Calu3 (cell line): Measurements from ENCODE around the gene CALN1. TPM values are rescaled to one million over a fixed set of nuclear protein-coding genes. Genes with fewer than 3 reads are reported as not detected.

Experiments
- BruUV-seq: library from RNA; stranded (reverse); fragments of 400-500 nt; replicated peaks from 2 replicates; lab custom pipeline; 2021; lab: Mats Ljungman, UMichigan
- CTCF ChIA-PET: fragments of 300-600 bp; sonication (Branson Sonifier 250); formaldehyde crosslinking; loops from one replicate; lab custom pipeline; 2022; ENCODE audit warnings: antibody characterized with exemption; lab: Charles Lee
- DNase-seq: peaks from one replicate; pipeline ENCODE4 v3.0.0; 2022
- H3K27ac Mint-ChIP-seq: one replicate; pipeline ENCODE4 v1.8.0; 2022; ENCODE audit warnings: mixed read lengths; ENCODE audit not compliant: unreplicated experiment
- H3K27me3 Mint-ChIP-seq: one replicate; pipeline ENCODE4 v1.8.0; 2022; ENCODE audit warnings: mixed read lengths; ENCODE audit not compliant: unreplicated experiment
- H3K36me3 Mint-ChIP-seq: one replicate; pipeline ENCODE4 v1.8.0; 2022; ENCODE audit warnings: mild to moderate bottlenecking, moderate library complexity, mixed read lengths; ENCODE audit not compliant: insufficient read depth, unreplicated experiment
- H3K4me1 Mint-ChIP-seq: one replicate; pipeline ENCODE4 v1.8.0; 2022; ENCODE audit warnings: mild to moderate bottlenecking, low read depth, mixed read lengths; ENCODE audit not compliant: unreplicated experiment
- H3K4me3 Mint-ChIP-seq: one replicate; pipeline ENCODE4 v1.8.0; 2022; ENCODE audit warnings: mild to moderate bottlenecking, low read depth, moderate library complexity, mixed read lengths; ENCODE audit not compliant: unreplicated experiment
- H3K9me3 Mint-ChIP-seq: one replicate; pipeline ENCODE4 v1.8.0; 2022; ENCODE audit warnings: low read depth, mixed read lengths; ENCODE audit not compliant: unreplicated experiment
- intact Hi-C: fragments of 100-400 bp; cut with micrococcal nuclease; formaldehyde crosslinking; loops from one replicate; pipeline ENCODE4 v1.10.0; 2022; ENCODE audit not compliant: unreplicated experiment
- total RNA-seq: library from RNA; stranded (reverse); gene quantifications from 2 replicates; pipeline ENCODE4 v1.2.3, GENCODE V29; 2022
- TF ChIP-seq, protein P1 (sequence below): fragments of 200-600 bp; IDR thresholded peaks from one replicate; pipeline ENCODE4 v1.8.0; 2022; ENCODE audit warnings: antibody characterized with exemption; ENCODE audit not compliant: unreplicated experiment

The CALN1 gene
- total RNA-seq, 1 experiment from 2014 or later: not detected

DNA sequence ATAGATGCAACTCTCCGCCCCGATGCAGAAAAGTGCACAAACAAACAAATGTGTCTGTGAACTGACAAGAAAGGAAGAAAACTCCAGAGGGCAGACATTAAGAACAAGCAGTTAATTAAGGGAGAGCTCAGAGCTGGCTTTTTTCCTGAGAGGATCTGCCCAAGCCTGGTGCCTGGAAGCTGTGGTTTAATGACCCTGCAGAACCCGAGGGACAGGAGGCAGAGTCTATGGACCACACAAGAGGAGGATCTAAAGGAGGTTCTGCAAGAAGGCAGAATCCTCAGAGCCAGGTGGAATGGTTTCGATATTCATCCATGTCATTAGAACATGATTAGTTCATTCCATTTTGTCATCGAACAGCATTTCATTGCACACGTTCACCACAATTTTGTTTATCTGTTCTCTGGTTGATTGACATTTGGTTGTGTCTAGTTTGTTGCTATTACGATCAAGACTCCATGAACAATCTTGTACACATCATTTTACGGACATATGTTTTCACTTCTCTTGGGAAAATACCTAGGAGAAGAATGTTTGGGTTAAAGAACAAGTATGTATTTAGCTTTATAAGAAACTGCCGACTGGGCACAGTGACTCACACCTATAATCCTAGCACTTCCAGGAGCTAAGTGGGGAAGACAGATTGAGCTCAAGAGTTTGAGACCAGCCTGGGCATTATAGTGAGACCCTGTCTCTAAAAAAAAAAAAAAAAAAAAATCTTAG is 560.2 kb downstream of the CALN1 start:
- no peak overlapping the region for H3K4me3 Mint-ChIP-seq
- BruUV-seq: no TSS peak

DNA sequence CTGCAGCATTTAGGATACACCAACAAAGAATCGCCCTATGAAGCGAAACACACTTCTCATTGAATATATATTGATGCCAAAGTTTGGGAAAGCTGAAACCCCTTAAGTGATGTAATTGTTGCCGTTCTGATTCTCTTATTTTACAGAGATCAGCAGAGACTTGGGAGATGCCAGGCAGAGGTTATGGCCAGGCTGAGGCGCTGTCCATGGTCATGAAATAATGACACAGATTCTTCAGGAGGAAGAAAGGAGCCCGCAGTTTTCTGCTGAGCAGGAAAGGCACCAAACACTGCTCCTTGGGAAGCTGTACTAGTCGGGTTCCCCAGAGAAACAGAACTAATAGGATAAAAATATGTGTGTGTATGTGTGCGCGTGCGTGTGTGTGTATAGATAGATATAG is 566.0 kb downstream of the CALN1 start:
- no TSS peak for BruUV-seq
- CTCF ChIA-PET: no interaction called here
- H3K4me3 Mint-ChIP-seq: no peak overlapping the region
- DNase-seq: no peak
- H3K27ac Mint-ChIP-seq: no peak overlapping the region
- intact Hi-C loops: no loop called here
- H3K4me1 Mint-ChIP-seq: no peaks in the 10 kb centered on the region
- no peaks in the 10 kb centered on the region for H3K36me3 Mint-ChIP-seq
- no peaks in the 10 kb centered on the region for H3K27me3 Mint-ChIP-seq
- peaks cover 4% of the 10 kb centered on the region for H3K9me3 Mint-ChIP-seq
- TF ChIP-seq, protein P1, sequence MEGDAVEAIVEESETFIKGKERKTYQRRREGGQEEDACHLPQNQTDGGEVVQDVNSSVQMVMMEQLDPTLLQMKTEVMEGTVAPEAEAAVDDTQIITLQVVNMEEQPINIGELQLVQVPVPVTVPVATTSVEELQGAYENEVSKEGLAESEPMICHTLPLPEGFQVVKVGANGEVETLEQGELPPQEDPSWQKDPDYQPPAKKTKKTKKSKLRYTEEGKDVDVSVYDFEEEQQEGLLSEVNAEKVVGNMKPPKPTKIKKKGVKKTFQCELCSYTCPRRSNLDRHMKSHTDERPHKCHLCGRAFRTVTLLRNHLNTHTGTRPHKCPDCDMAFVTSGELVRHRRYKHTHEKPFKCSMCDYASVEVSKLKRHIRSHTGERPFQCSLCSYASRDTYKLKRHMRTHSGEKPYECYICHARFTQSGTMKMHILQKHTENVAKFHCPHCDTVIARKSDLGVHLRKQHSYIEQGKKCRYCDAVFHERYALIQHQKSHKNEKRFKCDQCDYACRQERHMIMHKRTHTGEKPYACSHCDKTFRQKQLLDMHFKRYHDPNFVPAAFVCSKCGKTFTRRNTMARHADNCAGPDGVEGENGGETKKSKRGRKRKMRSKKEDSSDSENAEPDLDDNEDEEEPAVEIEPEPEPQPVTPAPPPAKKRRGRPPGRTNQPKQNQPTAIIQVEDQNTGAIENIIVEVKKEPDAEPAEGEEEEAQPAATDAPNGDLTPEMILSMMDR: no peak

More for the DNA sequence above, 560.2 kb downstream of the CALN1 start:
- CTCF ChIA-PET: no interaction called here
- H3K4me1 Mint-ChIP-seq: no peaks in the 10 kb centered on the region
- TF ChIP-seq, protein P1: no peak
- peaks cover 6% of the 10 kb centered on the region for H3K9me3 Mint-ChIP-seq
- H3K27me3 Mint-ChIP-seq: no peaks in the 10 kb centered on the region
- no peaks in the 10 kb centered on the region for H3K36me3 Mint-ChIP-seq
- no peak for DNase-seq
- no peak overlapping the region for H3K27ac Mint-ChIP-seq
- intact Hi-C loops: no loop called here

DNA sequence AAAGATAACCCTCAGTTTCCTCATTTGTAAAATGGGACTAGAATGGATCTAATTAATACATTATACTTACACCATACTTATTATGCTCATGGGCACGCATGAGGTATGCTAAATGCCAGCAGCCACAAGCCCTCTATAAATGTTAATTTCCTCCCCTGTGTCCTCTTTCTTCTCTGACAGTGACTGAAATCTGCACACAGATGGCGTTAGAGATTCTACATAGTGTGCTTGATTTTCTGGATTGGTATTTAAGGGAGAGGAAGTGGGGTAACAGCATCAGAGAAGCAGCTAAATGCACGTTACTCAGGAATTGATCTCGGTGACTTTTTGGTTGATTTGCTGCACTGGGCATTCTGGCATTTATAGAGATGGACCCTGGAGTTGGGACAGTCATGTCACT is 568.5 kb downstream of the CALN1 start:
- Mint-ChIP-seq H3K4me1 (no peaks in the 10 kb centered on the region), H3K27ac (no peak overlapping the region), H3K36me3 (no peaks in the 10 kb centered on the region), H3K27me3 (no peaks in the 10 kb centered on the region), H3K4me3 (no peak overlapping the region), H3K9me3 (peaks cover 4% of the 10 kb centered on the region)
- TF ChIP-seq, protein P1: no peak
- no peak for DNase-seq
- BruUV-seq: no TSS peak
- intact Hi-C loops: no loop called here
- CTCF ChIA-PET: no interaction called here

DNA sequence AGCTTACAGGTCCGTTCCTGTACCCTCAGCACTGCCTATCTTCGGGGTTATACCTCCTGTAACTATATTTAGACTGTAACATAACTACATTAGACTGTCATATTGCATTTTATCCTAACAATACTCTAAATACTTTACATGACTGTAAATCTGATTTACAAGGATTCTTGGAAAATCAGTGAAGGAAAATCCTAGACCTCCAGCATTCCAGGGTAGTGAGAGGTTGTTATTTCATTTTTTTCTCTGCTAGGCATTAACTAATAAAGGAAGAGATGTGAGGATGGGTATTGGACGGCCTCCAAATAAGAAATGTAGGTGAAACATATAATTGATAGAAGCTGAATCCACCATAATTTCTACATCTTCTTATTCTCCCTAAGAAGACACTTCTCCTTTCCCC is 569.4 kb downstream of the CALN1 start:
- CTCF ChIA-PET: no interaction called here
- no peaks in the 10 kb centered on the region for H3K36me3 Mint-ChIP-seq

More for the DNA sequence above, 569.4 kb downstream of the CALN1 start:
- Mint-ChIP-seq H3K4me3 (no peak overlapping the region), H3K27me3 (no peaks in the 10 kb centered on the region), H3K9me3 (peaks cover 4% of the 10 kb centered on the region), H3K27ac (no peak overlapping the region), H3K4me1 (no peaks in the 10 kb centered on the region)
- BruUV-seq: no TSS peak
- intact Hi-C loops: no loop called here
- TF ChIP-seq, protein P1: no peak
- no peak for DNase-seq
